ENCODE results near the gene MCCD1.

Gene MCCD1

DNA sequence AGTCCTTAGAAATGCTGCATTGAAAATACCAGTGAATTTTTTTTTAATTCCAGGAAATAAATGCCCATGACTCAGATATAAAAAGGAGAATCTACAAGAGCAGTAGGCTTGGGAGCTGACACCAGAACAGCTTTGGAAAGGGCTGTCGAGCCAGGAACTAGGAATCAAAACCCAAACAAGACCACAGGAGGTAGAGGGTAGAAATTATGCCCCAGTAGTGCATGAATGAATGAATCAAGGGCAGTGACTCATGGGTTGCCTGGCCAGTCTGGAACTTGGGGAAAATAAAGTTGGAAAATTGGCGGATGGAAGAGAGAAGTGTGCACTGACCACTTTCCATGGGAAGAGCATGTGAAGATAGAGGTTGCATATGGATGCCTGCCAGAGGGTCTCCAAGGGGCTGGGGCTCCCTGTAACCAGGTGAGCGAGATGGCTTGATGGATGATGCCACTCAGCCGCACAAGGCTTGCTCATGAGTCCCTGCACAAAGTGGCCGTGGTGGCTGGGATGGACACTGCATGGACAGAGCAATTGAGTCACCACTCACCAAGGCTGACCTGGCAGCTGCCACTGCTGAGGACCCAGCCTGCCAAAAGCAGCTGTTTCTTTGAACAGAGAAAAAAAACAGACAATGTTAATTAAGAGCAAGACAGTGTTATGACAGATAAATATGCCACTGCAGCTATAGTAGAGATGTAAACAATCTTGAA lies 15.2 kb upstream of the MCCD1 start:
- DNase-seq (ENCODE audit: low spot score): no peak

DNA sequence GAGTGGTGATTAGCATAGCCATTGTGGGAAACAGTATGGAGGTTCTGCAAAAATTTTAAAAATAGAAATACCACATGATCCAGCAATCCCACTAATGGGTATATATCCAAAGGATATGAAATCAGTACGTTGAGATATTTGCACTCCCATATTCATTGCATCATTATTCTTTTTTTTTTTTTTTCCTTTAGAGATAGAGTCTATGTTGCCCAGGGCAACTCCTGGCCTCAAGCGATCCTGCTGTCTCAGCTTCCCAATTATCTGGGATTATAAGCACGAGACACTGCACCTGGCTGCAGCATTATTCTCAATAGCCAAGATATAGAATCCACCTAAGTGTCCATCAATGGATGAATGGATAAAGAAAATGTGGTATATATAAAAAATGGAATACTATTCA lies 6.9 kb upstream of the MCCD1 start:
- no peak for DNase-seq (ENCODE audit: low spot score)

DNA sequence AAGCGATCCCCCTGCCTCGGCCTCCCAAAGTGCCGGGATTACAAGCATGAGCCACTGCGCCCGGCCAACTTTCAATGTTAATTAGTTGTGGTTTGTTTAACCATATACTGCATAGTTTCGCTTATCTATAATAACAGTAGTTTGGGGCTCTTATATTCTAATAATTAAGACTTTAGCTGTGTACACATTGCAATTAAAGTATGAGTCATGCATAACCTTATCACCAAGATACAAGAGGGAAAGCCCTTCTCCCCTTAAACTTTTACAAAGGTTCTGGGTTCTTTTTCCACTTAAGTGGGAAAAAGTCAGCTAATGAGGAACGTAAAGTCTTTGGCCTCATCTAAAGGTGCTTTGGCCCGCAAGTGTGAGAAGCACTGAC lies 3.2 kb upstream of the MCCD1 start:
- DNase-seq (ENCODE audit: low spot score): no peak

DNA sequence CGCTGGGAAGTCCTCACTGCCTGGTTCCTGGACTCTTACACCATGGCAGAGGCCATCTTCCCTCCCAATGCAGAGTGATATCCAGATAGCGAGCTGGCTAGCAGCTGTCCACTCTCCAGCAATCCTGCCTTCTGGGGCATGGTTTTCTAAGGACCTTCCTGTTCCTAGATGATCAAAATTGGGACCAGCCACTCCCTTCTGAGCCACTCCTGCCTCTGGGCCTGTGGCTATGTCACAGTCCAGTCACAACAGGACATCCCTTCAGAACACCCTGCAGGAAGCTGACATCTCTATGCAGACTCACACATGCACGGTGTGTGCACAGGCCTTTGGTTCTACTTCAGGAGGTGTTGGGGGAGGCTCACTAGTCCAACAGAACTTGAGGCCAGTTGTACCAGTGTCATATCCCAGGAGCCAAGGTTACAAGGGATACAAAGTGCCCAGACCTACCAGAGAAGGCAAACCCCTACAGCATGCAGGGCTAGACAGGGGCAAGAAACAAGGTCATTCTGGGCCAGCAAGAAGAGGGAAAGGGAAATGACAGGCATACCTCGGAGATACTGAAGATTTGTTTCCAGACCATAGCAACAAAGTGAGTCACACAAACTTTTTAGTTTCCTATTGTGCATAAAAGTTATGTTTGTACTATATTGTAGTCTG lies 2.7 kb upstream of the MCCD1 start:
- DNase-seq (ENCODE audit: low spot score): no peak

DNA sequence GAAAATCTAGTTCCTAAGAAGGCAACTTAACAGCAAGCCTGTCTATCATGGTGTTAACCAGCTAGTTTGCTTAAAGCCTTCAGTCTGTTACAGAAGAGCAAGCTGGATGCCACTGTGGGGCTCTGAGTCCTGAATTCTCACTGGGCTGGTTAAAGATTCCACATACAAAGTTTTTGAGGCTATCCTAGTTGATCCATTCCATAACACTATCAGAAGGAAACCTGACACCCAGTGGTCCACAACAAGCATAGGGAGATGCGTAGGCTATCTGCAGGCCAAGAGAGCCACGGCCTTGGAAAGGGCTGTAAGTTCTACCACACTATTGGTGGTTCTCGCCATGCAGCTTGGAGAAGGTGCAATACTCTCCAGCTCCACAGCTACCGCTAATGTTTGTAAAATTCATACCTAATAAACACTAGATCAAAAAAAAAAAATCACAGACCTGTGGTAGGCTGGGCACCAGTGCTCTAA lies 420 bp upstream of the MCCD1 start:
- peak; percentile 29 for DNase-seq (ENCODE audit: low spot score)

DNA sequence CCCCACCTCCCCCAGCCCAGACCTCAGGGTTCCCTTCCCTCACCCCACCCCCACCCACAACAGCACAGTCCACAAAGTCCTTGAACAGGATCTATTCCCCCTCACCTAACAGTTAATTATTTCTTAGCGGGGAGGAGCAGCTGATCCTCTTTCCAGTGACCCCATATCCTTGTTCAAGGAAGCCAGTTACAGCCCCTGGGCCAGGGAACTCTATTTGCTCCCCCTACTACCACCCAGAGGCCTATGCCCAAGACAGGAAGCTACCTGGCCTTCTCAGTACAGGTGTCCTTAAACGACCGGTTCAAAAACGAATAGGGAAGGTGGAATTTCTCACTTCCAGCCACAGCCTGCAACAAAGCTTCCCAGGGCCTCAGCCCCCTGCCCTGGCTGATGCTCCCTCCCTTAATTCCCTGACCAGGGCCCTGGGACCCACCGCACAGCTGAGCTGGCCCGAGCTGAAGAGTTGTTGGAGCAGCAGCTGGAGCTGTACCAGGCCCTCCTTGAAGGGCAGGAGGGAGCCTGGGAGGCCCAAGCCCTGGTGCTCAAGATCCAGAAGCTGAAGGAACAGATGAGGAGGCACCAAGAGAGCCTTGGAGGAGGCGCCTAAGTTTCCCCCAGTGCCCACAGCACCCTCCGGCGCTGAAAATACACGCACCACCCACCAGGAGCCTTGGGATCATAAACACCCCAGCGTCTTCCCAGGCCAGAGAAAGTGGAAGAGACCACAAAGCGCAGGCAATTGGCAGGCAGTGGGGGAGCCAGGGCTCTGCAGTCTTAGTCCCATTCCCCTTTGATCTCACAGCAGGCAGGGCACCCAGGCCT lies 778 bp downstream of the MCCD1 start:
- DNase-seq (ENCODE audit: low spot score): peak; percentile 5

DNA sequence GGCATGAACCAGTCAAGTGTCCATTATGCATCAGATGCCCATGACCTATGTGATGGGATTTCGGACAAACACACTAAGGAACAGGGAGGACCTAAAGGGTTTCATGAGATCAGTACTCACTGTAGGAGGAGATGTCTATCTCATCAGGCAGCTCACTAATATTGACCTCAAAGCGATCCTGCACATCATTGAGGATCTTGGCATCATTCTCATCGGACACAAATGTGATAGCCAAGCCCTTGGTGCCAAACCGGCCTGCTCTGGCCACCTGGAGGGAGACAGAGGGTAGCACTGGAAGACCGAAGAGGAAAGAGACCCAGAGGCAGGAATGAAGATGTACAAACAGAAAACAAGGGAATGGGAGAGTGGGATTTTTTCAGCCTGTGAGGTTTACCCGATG lies 1.9 kb downstream of the MCCD1 start:
- DNase-seq (ENCODE audit: low spot score): peak; percentile 15

DNA sequence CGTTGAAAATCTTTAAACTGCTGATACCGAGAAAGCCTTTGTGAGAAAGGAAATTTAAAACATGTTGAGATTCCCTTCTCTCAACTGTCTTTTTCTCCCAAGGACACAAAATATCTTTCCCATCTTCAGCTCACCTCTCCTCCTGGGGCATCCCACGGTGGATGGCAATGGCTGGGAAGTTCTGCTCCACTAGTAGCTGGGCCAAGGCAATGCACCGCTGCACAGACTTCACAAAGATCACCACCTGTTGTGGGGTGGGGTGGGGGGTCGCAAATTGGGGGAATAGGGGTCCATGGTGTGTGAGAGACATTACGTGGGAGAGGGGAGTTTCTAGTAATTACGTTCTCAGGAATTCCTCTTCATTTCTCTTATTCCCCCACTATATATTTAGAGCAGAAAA lies 2.4 kb downstream of the MCCD1 start:
- peak; percentile 6 for DNase-seq (ENCODE audit: low spot score)

DNA sequence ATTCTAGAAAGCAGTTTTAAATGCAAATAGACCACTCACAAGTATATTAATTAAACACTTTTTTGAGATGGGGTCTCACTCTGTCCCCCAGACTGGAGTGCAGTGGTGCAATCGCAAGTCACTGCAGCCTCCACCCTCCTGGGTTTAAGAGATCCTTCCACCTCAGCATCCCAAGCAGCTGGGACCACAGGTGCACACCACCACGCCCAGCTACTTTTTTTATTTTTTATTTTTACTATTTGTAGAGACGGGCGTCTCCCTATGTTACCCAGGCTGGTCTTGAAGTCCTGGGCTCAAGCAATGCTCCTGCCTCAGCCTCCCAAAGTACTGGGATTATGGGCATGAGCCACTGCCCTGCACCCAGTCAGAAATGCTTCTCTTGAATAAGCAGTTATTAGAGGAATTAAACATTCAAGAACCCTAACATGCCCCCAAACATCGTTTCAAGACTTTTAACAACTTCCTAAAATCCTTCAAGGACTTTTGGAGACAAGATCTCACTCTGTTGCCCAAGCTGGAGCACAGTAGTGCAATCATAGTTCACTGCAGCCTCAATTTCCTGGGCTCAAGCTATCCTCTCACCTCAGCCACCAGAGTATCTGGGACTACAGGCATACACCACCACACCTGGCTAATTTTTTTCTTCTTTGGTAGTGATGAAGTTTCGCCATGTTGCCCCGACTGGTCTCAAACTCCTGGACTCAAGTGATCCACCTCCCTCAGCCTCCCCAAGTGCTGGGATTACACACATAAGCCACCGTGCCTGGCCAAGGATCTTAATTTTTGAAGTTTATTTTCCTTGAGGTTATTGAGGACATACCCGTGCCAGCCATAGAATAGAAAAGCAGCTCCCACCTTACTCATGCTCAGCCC lies 3.2 kb downstream of the MCCD1 start:
- DNase-seq (ENCODE audit: low spot score): peak; percentile 16

DNA sequence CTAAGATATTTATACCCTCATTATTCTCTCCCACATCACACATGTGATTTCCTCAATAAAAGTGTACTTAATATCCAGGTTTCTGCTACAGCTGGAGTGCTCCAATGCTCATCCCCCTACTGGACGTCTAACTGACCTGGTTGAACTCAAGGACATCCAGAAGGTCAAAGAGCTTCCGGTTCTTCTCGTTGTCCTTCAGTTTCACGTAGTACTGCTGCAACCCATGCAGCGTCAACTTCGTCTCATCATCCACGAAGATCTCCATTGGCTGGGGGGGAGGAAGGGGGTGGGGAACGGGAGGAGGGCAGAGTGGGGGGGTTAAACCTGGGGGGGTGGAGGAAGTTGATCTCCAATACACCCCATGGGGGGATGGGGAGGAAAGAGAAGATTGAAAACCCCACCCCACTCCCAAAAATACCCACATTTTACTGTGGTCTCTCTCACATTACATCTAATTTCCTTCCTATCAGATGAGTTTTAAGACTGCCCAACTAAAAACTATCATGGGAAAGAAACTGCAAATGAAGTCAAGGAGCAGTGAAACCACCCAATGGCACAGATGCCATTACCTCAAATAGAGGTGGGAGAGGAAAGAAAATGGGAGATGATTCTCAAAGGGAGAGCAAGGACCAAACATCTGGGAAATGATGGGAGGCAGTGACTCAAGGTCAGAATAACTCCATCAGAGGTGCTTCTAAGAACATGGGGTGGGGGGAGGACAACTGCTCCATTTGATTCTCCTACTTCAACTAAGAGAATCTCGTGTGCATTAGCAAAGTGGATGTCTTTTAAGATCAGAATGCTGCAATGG lies 4.1 kb downstream of the MCCD1 start:
- no peak for DNase-seq (ENCODE audit: low spot score)

DNA sequence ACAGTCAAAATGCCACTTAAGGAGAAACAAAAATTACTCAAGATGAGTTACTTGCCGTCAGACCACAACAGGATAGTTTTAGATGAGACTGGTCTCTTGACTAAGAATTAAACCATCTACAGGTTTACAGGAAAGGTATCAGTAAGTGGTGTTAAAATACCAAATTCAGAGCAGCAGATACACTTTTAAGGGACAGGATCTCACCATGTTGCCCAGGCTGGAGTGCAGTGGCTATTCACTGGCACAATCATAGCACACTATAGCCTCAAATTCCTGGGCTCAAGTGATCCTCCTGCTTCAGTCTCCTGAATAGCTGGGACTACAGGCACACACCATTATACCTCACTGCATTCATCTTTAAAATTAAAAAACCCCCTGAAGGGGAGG lies 4.7 kb downstream of the MCCD1 start:
- no peak for DNase-seq (ENCODE audit: low spot score)

DNA sequence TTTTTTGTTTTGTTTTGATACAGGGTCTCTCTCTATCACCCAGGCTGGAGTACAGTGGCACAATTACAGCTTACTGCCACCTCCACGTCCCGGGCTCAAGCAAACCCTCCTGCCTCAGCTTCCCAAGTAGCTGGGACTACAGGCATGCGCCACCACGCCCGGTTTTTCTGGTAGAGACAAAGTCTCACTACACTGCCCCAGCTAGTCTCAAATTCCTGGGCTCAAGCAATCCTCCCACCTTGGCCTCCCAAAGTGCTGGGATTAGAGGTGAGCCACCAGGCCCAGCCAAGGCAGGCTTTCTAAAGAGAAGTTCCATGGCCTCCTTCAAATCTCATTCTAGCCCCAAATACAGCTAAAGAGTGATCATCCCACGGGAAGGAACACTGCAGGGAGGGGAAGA lies 5.2 kb downstream of the MCCD1 start:
- no peak for DNase-seq (ENCODE audit: low spot score)

DNA sequence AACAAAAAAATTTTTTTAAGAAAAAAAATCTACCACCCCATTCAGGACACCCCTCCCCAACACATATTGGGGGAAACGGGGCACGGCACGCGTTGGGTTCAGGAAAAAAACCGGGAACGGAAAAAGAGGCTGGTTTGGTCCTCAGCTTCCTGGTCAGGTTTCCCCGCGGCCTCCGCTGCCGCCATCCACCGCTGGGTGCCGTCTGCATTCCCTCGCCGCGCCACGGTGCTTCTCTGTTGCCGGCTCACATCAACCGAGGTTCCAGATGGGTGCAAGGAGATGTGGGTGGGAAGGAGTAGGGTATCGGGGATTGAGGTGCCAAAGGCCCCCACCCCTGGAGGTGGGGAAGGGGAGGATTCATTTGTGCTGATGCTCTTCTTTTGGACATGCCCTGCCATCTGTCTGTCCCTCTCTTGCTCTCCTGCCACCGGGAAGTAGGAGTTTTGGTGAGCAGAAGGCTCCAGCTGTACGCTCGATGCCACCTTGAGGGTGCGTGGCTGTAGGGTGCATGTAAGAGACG lies 5.8 kb downstream of the MCCD1 start:
- no peak for DNase-seq (ENCODE audit: low spot score)

DNA sequence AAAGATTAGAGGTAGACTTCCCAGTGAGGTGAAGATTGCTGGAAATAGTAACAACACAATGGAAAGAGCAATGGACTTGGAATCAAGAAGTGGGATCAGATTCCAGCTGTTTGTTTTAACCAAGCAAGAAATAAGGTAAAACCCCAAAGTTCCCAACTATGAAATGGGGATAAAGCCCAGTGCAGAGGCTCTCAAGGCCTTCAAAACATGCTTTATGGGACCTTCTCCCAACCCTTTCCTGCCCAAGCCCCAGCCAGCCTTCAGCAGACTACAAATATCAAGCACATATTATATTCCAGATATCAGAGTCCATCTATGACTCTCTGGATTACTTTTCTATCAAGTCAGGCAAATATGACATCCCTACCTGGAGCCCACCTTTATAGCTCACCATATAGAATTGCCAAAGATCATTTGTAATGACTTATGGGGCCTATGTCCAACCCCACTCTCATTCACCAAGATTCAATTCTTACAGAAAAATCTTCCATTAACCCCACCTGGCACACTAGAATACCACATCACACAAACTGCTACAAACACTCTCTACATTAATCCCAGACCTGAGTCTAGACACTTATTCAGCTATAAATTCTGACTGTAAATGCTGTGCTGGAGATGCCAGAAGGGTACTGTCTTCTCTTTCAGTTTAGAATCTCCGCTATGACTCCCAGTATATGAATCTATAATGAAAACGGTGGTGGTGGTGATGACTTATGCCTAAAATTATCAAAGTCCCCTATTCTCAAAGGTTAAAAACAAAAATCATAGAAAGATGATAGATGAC lies 7.0 kb downstream of the MCCD1 start:
- no peak for DNase-seq (ENCODE audit: low spot score)

DNA sequence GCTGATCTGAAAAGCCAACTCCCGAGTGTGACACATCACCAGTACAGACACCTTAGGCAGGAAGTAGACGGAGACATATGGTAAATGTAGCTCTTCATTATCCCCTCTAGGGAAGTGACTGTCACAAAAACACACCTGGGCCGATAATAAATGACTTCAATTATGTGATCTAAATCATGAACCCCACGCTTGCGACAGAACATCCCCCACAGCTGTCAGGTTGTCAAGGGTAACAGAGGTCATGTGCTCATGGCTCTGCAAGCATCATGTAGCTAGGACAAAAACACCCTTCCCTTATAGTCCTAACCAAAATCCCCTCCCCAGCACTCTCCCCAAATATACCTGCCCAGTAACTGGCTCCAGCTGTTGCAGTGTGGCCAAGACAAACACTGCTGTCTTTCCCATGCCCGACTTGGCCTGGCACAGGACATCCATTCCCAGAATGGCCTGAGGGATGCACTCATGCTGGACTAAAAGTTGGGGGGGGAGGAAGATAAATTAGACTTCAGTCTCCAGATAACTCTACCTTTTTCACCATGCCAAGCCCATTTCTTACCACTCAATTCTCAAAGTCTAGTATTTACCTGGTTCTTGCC lies 10.1 kb downstream of the MCCD1 start:
- DNase-seq (ENCODE audit: low spot score): no peak

DNA sequence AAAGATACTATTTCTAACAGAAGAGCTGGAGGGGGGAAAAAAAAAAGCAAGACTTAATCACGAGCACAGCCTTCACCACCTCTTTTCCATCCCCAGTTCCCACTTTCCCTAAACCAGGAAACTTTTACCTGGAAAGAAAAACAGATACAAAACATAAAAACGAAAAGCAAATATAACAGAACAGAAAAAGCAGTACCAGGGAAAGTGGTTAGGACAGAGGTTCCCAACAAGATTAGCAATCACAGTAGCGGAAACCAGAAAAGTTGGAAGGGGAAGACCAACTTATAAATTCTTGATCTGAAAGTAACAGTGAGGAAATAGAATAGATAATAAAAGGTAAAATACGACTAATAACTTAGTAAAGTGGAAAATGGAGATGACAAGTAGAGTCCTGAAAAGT lies 11.9 kb downstream of the MCCD1 start:
- DNase-seq (ENCODE audit: low spot score): no peak

DNA sequence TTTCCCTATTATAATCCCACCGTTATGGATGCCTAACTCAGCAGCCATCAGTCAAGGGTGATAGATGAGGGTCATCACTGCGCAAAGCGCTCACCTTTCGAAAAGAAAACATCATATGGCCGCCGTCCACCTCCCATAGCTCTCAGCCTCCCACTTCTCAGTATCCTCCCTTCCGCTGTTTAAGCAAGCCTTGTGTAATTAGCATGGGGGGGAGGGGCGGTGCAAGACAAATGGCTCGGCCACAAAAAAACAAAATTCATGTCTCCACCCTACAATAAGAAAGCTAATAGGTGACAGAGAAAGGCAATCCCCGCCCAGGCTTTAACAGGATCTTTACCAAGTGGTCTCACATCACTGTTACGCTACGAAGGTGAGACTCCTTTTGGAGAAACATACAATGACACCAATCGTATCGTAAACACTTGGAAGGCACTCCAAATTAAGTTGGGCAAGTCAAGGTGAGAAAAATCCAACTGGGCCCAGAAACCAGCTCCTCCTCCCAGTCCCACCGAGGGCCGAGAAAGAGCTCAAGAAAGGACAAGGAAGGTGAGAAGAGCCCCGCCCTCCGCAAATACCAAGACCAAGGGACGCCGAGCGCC lies 12.4 kb downstream of the MCCD1 start:
- peak; percentile 77 for DNase-seq (ENCODE audit: low spot score)

DNA sequence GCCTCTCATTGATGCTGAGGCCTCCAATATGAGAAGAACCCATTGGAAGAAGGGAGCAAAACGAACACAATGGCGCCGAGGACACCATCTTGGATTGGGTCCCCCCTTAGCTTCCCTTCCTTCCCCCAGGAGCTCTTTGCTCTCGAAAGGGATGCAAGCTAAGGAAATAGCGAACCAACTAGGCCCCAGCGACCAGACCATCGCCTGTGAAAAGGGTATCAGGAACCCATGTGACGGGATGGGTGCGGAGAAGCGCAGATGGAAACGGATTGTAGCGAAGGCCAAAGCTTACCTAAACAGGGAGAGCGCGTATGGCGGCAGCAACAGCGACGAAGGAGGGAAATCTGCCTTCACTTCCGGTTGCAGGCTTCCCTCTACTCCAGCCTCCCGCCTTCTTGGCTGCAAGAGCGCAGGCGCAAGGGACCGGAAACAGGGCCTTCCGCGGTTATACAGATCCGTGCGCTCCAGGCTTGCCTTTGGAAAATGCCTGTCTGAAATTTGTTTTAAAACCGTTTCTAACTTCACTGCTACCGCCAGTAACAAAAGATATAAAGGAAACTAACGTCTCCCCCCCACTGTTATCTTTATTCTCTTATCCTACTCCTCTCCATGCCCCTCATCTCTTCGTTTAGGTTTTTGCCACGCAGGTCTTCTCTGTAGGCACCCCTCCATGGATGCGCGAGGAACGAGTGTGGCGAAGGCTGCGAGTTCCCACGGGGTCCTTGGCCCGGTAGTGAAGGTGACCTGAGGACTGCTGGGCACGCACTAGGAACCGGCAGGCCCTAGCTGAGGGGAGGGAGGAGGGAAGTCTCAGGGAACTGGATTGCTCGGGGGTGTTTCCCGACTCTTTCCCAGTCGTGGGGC lies 13.1 kb downstream of the MCCD1 start, which contains the start of gene DDX39B:
Gene DDX39B, minus strand, starts transcription at position 346 of the 864 bp plus-strand sequence. CDS start 1,471 bp downstream, outside the sequence.
- DNase-seq (ENCODE audit: low spot score): peak; percentile 97

Data from NAMALWA (cell line).